Omental fat pad (tissue), 4 donors: ENCODE data around the gene BRAT1. TPM values are rescaled to one million over a fixed set of nuclear protein-coding genes. Genes with fewer than 3 reads are reported as not detected.
"Not testable (repeated sequence)": the region's sequence is repeated elsewhere in the genome, so short reads cannot be mapped to it uniquely, and the experiment has no call there.

Experiments used
- ATAC-seq: fragments of 150-250 bp; one replicate; pipeline ENCODE4 v1.9.1; 2016; ENCODE audit warnings: mild to moderate bottlenecking, moderate library complexity; ENCODE audit not compliant: low FRiP score
- DNase-seq: peaks from one replicate; pipeline ENCODE4 v3.0.0-alpha.2; 2019; ENCODE audit warnings: low spot score
- total RNA-seq, 4 donors: library from RNA; depleted of rRNA; stranded (reverse); fragments of >200 nt; gene quantifications; one replicate each; pipeline ENCODE4 v1.1.0, GENCODE V29; 2016
- TF ChIP-seq, protein P1 (sequence below), 3 donors: fragments of 450-650 bp; IDR thresholded peaks; one replicate each; pipeline ENCODE4 v1.5.1; 2016 to 2017; ENCODE audit warnings: antibody characterized with exemption in 3 of 3, mild to moderate bottlenecking in 3 of 3, moderate library complexity in 2 of 3

The BRAT1 gene
- total RNA-seq, 4 donors from 2014 or later: 22.7 to 33.1 (median 26.3) TPM

- not testable (repeated sequence) for ATAC-seq, DNase-seq
Measured at GRCh38 chr7:2530994-2531795, 24.1 kb downstream of the BRAT1 start.

DNA sequence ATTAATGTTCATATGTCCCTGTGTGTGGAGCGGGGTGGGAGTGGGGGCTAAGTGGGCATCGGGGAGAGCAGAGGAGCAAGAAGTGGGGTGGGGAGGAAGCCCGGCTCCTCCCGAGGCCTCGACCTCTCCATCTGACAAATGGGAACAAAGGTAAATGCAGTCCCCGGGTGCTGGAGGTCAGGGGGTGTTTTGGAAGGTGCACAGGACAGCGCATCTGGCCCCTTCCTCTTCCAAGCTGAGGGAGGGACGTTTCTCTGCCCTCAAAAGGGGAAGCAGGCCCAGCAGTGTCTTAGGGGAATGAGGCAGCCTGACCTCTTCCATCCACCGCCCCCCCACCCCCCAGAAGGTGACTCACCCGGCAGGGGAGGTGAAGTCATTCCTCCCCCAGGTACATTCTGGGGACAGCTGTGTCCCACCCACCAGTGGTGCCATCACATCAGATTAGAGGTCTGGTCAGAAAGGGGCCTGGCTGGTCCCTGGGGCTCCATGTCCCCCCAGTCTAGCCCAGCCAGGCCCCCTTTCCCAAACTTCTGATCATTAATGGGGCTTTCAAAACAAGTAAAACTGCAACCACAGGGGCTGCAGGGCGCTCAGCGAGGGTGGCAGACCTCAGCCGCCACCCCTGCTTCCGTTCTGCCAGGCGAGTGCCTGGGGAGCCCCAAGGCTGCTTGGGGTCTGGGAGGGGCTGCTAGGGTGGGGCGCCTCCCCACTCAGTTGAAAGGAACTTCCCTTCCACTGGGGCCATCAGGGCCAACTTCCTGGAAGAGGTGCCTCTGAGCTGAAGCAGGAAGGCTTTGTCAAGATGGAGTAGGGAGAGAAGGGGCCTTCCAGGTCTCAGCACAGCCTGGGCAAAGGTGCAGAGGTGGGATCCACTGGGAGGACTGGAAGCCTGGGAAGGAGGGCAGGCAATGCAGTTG is 25.0 kb downstream of the BRAT1 start:
- ATAC-seq: no peak
- DNase-seq: no peak
- TF ChIP-seq, protein P1, sequence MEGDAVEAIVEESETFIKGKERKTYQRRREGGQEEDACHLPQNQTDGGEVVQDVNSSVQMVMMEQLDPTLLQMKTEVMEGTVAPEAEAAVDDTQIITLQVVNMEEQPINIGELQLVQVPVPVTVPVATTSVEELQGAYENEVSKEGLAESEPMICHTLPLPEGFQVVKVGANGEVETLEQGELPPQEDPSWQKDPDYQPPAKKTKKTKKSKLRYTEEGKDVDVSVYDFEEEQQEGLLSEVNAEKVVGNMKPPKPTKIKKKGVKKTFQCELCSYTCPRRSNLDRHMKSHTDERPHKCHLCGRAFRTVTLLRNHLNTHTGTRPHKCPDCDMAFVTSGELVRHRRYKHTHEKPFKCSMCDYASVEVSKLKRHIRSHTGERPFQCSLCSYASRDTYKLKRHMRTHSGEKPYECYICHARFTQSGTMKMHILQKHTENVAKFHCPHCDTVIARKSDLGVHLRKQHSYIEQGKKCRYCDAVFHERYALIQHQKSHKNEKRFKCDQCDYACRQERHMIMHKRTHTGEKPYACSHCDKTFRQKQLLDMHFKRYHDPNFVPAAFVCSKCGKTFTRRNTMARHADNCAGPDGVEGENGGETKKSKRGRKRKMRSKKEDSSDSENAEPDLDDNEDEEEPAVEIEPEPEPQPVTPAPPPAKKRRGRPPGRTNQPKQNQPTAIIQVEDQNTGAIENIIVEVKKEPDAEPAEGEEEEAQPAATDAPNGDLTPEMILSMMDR (IDR thresholded peaks at IDR 0.05): no peak

GRCh38 chr7:2529161-2530070 is 25.9 kb downstream of the BRAT1 start:
- no peak for DNase-seq
- TF ChIP-seq, protein P1 (IDR thresholded peaks at IDR 0.05): no peak

GRCh38 chr7:2528481-2529095 is 26.7 kb downstream of the BRAT1 start:
- TF ChIP-seq, protein P1 (IDR thresholded peaks at IDR 0.05): no peak
- no peak for DNase-seq
- no peak for ATAC-seq

More at GRCh38 chr7:2529161-2530070, 25.9 kb downstream of the BRAT1 start:
- peak; percentile 23 for ATAC-seq

DNA sequence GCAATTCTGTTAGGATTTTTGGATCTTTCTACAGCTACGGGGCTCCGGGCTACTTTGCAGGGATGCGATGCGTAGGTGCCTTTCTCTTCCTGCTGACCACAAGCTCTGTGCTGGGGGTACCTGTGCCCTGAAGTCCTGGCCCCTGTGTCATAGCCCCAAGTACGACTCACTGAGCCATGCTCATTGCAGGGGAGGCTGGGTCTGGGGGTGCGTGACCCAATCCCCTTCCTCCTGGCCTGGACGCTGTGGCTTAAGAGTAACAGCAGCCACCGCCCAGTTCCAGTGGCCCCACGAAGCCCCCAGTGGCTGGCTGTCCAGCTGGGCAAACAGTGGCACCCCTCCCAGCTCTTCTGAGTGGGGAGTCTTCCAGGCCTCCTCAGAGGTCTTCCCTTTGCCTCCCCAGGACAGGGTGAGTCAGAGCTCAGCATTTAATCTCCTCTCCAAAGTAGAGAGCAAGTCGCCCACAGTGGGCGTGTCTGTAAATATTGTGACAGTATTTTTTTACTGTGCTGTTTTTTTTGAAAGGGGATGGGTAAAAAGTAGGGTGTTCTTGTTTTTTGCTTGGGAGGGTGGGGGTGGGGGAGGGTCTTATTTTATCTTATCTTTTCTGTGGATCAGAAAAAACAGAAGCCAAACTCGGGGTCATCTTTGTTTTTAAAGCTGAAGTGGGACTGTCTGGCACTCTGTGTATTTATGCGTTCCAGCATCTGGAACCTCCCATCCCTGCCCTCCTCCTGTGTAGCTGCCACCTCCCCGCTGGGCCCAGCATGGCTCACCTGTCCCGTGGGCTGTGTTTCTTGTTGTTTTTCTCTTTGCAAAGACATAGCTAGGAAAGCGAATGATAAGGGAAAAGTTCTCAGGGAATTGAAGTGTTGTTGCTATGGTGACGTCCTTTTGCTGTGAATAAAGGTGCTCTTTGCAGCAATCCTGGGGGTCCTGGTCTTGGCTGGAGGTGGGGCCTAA is 27.5 kb downstream of the BRAT1 start:
- TF ChIP-seq, protein P1 (IDR thresholded peaks at IDR 0.05): no peak
- ATAC-seq (no peak), DNase-seq (no peak)
